ENCODE results near the gene SAMD1.
A peak's percentile ranks its signal among the peaks of the same experiment; 100 is the strongest.

Gene SAMD1

DNA sequence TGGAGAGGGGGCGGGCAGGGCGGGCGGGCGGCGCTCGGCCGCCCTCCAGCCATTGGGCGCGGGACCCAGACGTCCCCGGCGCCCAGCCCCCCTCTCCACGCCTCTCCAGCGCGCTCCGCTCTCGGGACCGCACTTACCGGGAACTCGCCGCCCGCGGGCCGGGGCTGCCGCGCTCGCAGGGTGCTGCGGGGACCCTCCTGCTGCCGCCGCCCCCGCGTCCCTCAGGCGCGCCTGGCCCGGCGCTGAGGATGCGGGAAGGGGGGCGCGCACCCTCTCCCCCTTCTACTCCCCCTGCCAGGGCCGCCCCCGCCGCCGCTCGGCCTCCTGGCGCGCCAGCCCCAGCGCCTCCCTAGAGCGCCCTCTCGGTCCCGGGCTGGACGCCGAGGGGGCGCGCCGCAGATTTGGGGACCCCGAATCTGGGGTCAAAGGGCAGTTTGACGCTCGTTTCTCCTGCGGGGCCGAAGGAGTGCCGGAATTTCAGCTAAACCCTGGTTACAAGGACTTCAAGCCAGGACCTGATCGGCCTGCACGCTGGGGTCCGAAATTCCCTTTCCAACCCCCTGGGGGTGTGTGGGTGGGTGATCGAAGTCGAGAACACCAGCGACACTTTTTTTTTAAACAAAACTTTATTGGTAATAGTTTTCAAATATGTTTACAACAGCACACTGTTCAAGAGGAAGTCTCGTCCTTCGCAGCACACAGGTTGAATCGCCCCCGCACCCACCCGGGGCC lies 696 bp upstream of the SAMD1 start:
- H3K9me3 ChIP-seq (ENCODE audit: low read length), result peaks cover 7% of the 10 kb centered on the region
- peaks cover 18% of the 10 kb centered on the region for H3K36me3 ChIP-seq (ENCODE audit: insufficient read depth, low read length)
- peaks cover 10% of the 10 kb centered on the region for H3K4me1 ChIP-seq (ENCODE audit: insufficient read depth, low read length)
- peak overlapping the region; percentile 46 for H2AFZ ChIP-seq (ENCODE audit: low read depth, low read length)
- H3K4me3 ChIP-seq (ENCODE audit: low read length), result peak overlapping the region; percentile 58
- no peaks in the 10 kb centered on the region for H3K27me3 ChIP-seq (ENCODE audit: insufficient read depth, low read length)

DNA sequence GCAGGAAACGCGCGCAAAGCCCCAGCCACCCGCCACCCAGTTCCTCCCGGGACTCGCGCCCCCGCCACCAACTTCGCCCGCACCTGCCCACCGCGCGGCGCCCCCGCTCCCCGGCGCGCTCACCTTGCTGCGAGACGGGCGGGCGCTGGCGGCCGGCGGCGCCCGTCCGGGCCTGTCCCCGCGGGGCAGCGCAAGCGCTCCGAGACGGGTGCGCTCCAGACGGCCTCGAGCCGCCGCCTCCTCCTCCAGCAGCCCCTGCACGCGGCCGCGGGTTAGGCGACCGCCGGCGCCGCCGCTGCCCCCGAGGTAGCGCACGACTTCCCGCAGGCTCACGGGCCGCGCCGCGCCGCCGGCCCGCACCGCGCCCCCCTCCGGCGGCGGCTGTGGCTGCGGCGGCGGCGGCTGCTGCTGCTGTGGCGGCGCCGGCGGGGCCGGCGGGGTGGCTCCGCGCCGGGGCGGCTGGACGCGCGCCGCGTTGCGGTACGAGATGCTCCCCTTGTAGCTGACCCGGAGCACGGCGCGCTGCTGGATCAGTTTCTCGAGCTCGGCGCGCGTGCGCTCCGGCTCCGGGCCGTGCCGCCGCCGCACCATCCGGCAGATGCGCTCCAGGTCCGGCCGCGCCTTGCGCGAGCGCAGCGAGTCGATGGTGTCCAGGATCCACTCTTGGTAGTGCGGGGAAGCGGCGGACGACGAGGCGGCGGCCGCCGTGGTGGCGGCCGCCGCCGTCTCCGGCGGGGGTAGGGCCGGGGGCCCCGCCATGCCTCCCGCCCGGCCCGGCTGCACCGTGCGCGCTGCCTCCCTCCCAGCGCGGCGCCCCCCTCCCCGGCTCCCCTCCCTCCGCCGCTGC lies 666 bp downstream of the SAMD1 start:
- H2AFZ ChIP-seq (ENCODE audit: low read depth, low read length), result peak overlapping the region; percentile 63
- no peaks in the 10 kb centered on the region for H3K27me3 ChIP-seq (ENCODE audit: insufficient read depth, low read length)
- peaks cover 17% of the 10 kb centered on the region for H3K36me3 ChIP-seq (ENCODE audit: insufficient read depth, low read length)
- H3K4me1 ChIP-seq (ENCODE audit: insufficient read depth, low read length), result peaks cover 10% of the 10 kb centered on the region
- peak overlapping the region; percentile 77 for H3K4me3 ChIP-seq (ENCODE audit: low read length)
- H3K9me3 ChIP-seq (ENCODE audit: low read length), result peaks cover 7% of the 10 kb centered on the region

DNA sequence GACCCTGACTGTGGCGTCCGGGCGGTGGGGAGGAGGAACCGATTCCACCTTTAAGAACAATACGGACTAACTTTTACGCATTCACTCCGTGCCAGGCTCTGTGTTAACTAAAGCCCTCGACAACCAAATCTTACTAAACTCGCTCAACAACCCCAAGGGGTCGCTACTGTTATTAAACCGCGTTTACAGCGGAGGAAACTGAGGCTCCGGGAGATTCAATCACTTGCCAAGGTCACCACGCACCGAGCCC lies 1.2 kb downstream of the SAMD1 start:
- Histone ChIP-seq H3K4me1 (ENCODE audit: insufficient read depth, low read length) (peaks cover 10% of the 10 kb centered on the region), H3K4me3 (ENCODE audit: low read length) (peak overlapping the region; percentile 77), H2AFZ (ENCODE audit: low read depth, low read length) (peak overlapping the region; percentile 63), H3K9me3 (ENCODE audit: low read length) (peaks cover 7% of the 10 kb centered on the region), H3K27me3 (ENCODE audit: insufficient read depth, low read length) (no peaks in the 10 kb centered on the region), H3K36me3 (ENCODE audit: insufficient read depth, low read length) (peaks cover 17% of the 10 kb centered on the region)

DNA sequence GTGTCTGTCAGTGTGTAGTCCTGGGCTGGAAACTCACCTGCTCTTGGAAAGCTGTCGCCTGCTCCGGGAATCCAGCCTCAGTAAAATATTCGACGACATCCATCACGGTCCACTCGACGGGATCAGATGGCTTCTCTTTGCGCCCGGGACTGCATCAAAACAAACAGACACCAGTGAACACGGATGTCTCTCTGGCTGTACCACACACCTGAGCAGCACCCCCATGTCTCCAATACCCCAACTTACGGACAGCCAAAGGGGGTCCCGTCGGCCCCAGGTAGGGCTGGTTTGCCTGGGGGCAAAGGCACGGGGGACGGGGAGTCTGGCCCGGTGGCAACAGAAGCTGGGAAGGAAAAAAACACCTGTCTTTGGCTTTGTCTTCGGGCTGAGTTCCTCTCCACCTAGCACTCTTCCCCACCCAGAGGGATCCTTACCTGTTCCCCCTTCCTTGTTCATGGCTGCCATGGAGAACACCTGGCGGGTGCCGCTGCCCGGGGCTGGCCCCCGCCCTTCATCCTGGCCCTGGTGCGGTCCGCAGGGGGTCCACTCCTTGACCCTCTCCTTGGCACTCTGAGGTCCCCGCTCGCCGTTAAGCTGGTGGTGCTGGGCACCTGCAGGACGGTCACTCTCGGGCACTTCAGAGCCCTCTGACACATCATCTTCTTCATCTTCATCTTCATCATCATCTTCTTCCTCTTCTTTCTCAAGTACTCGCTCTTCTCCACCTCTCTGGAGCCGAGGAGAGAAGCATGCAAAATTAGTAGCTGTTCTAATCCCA lies 1.7 kb downstream of the SAMD1 start:
- Histone ChIP-seq H3K27me3 (ENCODE audit: insufficient read depth, low read length) (no peaks in the 10 kb centered on the region), H3K9me3 (ENCODE audit: low read length) (peaks cover 7% of the 10 kb centered on the region), H2AFZ (ENCODE audit: low read depth, low read length) (no peak overlapping the region), H3K4me3 (ENCODE audit: low read length) (peak overlapping the region; percentile 77), H3K4me1 (ENCODE audit: insufficient read depth, low read length) (peaks cover 10% of the 10 kb centered on the region), H3K36me3 (ENCODE audit: insufficient read depth, low read length) (peaks cover 17% of the 10 kb centered on the region)

DNA sequence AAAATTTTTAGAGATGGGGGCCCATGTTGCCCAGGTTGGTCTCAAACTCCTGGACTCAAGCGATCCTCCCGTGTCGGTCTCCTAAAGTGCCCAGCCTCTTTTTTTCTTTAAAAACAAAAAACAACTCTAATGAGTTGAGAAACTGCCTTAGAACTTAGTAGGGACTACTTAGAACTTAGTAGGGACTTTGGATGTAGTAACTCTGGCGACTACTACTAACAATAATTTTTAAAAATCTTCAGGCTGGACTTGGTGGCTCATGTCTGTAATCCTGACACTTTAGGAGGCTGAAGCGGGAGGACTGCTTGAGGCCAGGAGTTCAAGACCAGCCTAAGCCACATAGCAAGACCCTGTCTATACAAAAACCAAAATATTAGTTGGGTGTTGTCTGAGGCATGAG lies 4.5 kb downstream of the SAMD1 start:
- H3K9me3 ChIP-seq (ENCODE audit: low read length), result no peaks in the 10 kb centered on the region
- H3K36me3 ChIP-seq (ENCODE audit: insufficient read depth, low read length), result peaks cover 17% of the 10 kb centered on the region
- peaks cover 14% of the 10 kb centered on the region for H3K4me1 ChIP-seq (ENCODE audit: insufficient read depth, low read length)
- H3K27me3 ChIP-seq (ENCODE audit: insufficient read depth, low read length), result no peaks in the 10 kb centered on the region
- no peak overlapping the region for H2AFZ ChIP-seq (ENCODE audit: low read depth, low read length)
- H3K4me3 ChIP-seq (ENCODE audit: low read length), result no peak overlapping the region

DNA sequence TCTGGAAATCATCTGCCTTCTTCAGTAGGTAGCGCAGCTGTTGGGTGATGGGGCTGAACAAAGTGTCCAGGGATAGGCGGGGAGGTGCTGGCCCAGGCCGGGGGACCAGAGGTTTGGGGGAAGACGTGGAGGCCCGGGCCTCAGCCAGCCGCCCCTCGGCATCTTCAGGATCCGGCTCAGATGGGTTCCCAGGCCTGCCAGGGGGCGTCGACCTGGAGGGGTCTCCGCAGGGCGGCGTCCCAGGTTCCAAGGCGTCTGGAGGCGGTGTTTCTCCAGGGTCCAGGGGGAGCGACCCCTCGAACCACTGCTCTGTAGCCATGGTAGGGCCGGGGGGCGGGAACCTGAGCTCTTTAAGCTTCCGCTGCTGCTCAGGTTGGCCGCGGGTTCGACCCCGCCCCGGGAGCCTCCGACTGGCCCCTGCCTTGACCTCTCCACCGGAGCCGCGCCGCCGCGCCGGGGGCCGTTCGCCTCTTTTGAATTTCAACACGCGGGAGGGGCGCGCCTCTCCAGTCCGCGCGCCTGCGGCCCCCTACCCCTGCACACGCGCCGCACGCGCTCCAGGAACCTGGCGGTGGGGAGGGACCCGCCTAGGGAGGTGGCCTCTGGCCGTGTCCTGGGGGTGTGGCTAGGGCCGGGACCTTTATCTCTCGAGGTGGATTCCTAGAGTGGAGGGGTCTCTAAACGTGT lies 5.1 kb downstream of the SAMD1 start, which contains the start of gene C19orf67:
C19orf67 (minus strand) TSS at position 475 of the 687 bp plus-strand sequence; CDS start at position 319, 156 bp downstream.
- peaks cover 14% of the 10 kb centered on the region for H3K4me1 ChIP-seq (ENCODE audit: insufficient read depth, low read length)

DNA sequence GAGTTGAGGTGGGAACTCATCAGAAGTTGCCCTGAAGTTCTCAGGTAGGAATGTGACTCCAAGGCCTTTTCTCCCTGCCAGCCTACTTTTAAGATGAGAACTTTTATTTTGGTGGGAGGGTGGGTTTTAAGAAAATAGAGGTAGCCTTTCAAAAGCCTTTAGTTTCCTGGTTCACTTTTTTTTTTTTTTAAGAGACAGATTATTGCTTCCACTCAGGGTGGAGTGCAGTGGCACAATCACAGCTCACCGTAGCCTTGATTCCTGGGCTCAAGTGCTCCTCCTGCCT lies 7.9 kb downstream of the SAMD1 start:
- Histone ChIP-seq H3K4me1 (ENCODE audit: insufficient read depth, low read length) (peaks cover 9% of the 10 kb centered on the region), H2AFZ (ENCODE audit: low read depth, low read length) (no peak overlapping the region), H3K36me3 (ENCODE audit: insufficient read depth, low read length) (peaks cover 5% of the 10 kb centered on the region), H3K9me3 (ENCODE audit: low read length) (no peaks in the 10 kb centered on the region), H3K27me3 (ENCODE audit: insufficient read depth, low read length) (no peaks in the 10 kb centered on the region), H3K4me3 (ENCODE audit: low read length) (no peak overlapping the region)

More for the DNA sequence above, 5.1 kb downstream of the SAMD1 start, which contains the start of gene C19orf67:
- Histone ChIP-seq H3K36me3 (ENCODE audit: insufficient read depth, low read length) (peaks cover 17% of the 10 kb centered on the region), H2AFZ (ENCODE audit: low read depth, low read length) (no peak within 1 kb of the TSS), H3K9me3 (ENCODE audit: low read length) (no peaks in the 10 kb centered on the region), H3K4me3 (ENCODE audit: low read length) (no peak within 1 kb of the TSS), H3K27me3 (ENCODE audit: insufficient read depth, low read length) (no peaks in the 10 kb centered on the region)

DNA sequence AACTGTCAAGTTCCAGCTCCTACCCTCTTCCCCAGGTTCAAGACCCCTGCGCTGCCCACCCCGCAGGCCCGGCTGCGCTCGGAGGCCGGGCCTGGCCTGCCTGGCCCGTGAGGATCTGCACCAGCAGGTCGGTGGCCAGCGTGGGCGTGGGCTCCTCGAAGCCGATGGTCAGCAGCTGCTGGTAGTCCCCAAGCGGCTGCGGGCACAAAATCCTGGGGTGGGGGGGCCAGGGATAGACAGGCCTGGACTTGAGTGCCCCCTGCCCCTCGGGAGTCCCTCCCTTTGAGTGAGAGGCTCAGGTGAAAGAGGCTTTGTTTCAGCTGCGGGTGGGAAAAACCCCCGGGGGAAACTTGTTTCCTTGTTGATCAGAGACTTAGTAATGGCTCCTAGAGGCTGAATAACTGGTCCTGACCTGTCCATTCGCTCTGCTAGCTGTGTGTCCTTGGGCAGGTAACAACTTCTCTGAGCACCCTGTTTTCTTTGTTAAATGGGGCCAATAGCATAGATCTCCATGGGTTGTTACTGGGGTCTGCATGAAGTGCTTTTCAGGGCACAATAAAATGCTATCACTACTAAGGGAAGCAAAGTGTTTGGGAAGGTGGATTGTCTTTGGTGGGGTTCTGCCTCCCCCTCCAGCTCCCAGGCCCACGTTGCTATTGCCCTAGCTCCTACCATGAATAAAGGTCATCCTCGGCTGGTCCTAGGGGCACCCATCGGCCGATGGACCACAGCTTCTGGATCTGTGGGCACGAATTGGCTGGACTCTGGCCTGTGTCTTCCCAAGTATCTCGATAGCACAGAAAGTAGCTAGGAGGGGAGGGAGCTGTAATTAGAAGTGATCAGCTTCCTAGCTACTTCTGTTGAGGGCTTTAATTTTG lies 8.5 kb downstream of the SAMD1 start:
- H3K36me3 ChIP-seq (ENCODE audit: insufficient read depth, low read length), result peaks cover 2% of the 10 kb centered on the region
- H3K27me3 ChIP-seq (ENCODE audit: insufficient read depth, low read length), result no peaks in the 10 kb centered on the region
- H3K4me3 ChIP-seq (ENCODE audit: low read length), result peak overlapping the region; percentile 69
- H2AFZ ChIP-seq (ENCODE audit: low read depth, low read length), result peak overlapping the region; percentile 70
- H3K4me1 ChIP-seq (ENCODE audit: insufficient read depth, low read length), result peaks cover 9% of the 10 kb centered on the region
- no peaks in the 10 kb centered on the region for H3K9me3 ChIP-seq (ENCODE audit: low read length)

DNA sequence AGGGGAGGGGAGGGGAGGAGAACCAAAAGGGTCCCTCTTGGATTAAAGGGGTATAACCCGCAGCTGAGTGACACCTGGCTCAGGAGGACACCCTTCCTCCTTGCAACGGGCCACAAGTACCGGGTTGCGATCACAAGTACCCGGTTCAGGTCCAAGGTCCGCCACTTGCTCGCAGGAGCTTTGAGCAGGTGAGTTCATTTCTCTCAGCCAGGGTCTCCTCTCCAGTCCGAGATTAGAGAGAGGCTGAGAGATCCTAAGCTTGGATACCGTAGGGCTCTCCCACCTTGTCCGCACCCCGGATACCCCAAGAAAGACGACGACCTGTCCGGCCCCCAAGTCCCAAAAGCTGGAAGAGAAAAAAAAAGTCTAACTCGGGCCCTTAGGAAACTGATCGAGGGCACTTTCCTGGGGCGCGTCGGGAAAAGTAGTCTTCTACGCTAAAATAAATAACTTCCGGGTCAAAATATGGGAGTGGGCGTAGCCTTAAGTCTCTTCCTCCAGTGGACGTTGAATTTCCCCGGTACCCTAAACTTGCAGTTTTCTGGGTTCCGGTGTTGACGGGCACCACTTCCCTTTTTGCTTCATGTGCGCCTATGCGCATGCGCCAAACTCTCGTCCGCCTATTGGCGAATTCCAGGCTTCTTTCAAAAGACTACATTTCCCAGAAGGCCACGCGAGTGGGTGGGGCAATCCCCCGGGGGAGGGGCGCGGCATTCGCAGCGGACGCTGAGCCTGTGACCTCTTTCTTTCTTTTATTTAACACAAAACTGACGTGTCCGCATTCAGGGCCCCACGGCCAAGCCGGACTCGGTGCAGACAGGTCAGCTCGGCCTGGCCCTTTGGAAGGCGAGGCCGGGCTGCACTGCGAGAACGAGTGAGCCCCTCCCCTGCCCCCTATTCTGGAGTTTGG lies 9.4 kb downstream of the SAMD1 start:
- no peaks in the 10 kb centered on the region for H3K9me3 ChIP-seq (ENCODE audit: low read length)
- H3K27me3 ChIP-seq (ENCODE audit: insufficient read depth, low read length), result no peaks in the 10 kb centered on the region
- H3K4me3 ChIP-seq (ENCODE audit: low read length), result peak overlapping the region; percentile 69
- H2AFZ ChIP-seq (ENCODE audit: low read depth, low read length), result peak overlapping the region; percentile 70
- H3K4me1 ChIP-seq (ENCODE audit: insufficient read depth, low read length), result peaks cover 9% of the 10 kb centered on the region
- H3K36me3 ChIP-seq (ENCODE audit: insufficient read depth, low read length), result no peaks in the 10 kb centered on the region

DNA sequence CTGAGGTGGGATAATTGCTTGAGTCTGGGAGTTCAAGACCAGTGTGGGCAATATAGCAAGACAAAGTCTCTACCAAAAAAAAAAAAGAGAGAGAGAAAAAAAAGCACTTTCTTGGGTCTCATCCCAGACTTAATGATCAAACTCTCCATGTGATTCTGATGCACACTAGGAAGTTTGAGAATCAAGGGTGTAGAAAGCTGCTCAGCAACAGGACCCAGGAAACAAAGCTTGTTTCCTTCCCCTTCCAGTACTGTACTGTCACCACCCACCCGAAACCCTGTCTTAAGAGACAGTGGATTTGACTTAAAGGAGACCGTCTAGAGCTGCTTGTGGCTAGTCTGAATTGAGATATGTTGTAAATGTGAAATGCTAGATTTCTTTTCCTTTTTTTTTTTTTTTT lies 12.1 kb downstream of the SAMD1 start:
- Histone ChIP-seq H3K36me3 (ENCODE audit: insufficient read depth, low read length) (no peaks in the 10 kb centered on the region), H3K4me3 (ENCODE audit: low read length) (no peak overlapping the region), H3K4me1 (ENCODE audit: insufficient read depth, low read length) (peaks cover 14% of the 10 kb centered on the region), H3K27me3 (ENCODE audit: insufficient read depth, low read length) (no peaks in the 10 kb centered on the region), H2AFZ (ENCODE audit: low read depth, low read length) (no peak overlapping the region), H3K9me3 (ENCODE audit: low read length) (no peaks in the 10 kb centered on the region)

DNA sequence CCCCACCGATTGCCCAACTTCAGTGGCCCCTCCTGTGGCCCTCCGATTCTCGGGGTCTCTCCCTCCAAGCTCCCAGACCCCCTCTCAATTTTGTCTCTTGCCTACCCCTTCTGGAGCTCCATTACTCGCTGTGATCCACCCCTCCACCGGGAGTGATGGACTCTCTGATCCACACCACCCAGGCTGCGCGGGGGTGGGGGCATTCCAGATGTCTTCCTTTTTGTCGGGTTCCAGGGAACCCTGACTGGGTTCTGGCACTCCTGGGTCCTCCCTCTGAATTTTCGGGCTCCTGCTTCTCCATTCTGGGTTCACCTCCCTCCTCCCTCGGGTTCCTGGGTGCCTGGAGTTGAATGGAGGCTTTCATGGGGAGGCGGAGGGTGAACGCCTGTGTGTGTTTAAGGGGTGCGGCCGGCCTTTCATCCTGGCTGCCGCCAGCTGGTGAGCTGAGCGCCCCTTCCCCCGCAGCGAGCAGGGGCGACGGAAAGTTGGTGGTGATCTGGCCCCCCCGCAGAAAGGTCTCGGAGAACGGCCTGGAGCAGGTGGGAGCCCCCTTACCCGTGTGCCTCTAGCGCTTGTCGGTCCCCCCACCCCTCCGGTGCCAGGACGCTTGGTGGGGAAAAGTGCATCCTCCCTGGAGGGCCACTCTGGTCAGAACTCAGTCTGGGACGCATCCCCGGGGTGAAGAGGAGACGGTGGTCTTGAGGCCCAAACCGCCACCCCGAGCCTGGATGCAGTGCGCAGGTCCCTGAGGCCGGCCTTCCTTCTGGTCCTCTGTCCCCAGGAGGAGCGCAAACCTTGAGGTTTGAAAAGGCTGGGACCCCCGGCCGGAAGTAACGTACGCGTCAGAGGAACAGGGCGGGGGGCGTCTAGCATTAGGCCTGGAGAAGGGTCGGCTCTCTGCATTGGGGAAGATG lies 16.4 kb downstream of the SAMD1 start:
- no peaks in the 10 kb centered on the region for H3K36me3 ChIP-seq (ENCODE audit: insufficient read depth, low read length)
- no peaks in the 10 kb centered on the region for H3K27me3 ChIP-seq (ENCODE audit: insufficient read depth, low read length)
- peak overlapping the region; percentile 59 for H3K4me3 ChIP-seq (ENCODE audit: low read length)
- H3K4me1 ChIP-seq (ENCODE audit: insufficient read depth, low read length), result peaks cover 14% of the 10 kb centered on the region
- H3K9me3 ChIP-seq (ENCODE audit: low read length), result no peaks in the 10 kb centered on the region
- H2AFZ ChIP-seq (ENCODE audit: low read depth, low read length), result peak overlapping the region; percentile 74
